ENCODE data around the gene SNAPIN. TPM values are rescaled to one million over a fixed set of nuclear protein-coding genes. Genes with fewer than 3 reads are reported as not detected.

Gene SNAPIN
- total and polyA plus RNA-seq, 7 donors: 30.0 to 94.5 (median 51.2) TPM

DNA sequence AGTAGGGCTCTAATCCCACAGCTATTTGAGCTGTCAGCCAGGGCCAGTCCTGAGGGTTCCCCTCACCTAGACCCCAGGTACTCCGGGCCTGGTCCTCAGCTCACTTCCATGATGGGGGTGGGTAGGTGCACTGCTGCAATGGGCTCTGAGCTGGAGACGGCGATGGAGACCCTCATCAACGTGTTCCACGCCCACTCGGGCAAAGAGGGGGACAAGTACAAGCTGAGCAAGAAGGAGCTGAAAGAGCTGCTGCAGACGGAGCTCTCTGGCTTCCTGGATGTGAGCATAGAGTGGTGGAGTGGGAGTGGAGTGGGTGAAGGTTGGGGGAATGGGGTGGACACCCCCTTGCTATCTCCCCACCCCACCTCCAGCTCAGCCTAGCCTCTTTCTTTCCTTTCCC lies 28.1 kb upstream of the SNAPIN start:
- Histone ChIP-seq H3K4me3 (no peak overlapping the region), H3K9me3 (no peaks in the 10 kb centered on the region), H3K27ac (peak overlapping the region in 1 of 4 donors; percentile 94), H3K4me1 (peaks cover 0 to 37% (median 32%) of the 10 kb centered on the region in 4 donors), H3K36me3 (no peaks in the 10 kb centered on the region), H3K27me3 (no peaks in the 10 kb centered on the region)
- WGBS, 2 donors: 89% methylated on average over 7 of the region's 7 CpGs
- DNase-seq: no peak
- TF ChIP-seq POLR2A (IDR thresholded peaks at IDR 0.05): no peak
- TF ChIP-seq EP300 (IDR thresholded peaks at IDR 0.05): no peak
- TF ChIP-seq POLR2AphosphoS5 (IDR thresholded peaks at IDR 0.05): no peak
- TF ChIP-seq, protein P1, sequence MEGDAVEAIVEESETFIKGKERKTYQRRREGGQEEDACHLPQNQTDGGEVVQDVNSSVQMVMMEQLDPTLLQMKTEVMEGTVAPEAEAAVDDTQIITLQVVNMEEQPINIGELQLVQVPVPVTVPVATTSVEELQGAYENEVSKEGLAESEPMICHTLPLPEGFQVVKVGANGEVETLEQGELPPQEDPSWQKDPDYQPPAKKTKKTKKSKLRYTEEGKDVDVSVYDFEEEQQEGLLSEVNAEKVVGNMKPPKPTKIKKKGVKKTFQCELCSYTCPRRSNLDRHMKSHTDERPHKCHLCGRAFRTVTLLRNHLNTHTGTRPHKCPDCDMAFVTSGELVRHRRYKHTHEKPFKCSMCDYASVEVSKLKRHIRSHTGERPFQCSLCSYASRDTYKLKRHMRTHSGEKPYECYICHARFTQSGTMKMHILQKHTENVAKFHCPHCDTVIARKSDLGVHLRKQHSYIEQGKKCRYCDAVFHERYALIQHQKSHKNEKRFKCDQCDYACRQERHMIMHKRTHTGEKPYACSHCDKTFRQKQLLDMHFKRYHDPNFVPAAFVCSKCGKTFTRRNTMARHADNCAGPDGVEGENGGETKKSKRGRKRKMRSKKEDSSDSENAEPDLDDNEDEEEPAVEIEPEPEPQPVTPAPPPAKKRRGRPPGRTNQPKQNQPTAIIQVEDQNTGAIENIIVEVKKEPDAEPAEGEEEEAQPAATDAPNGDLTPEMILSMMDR (IDR thresholded peaks at IDR 0.05): no peak
- intact Hi-C loops (cut with DNase I): no loop called here

GRCh38 chr1:153631047-153632022 lies 27.2 kb upstream of the SNAPIN start:
- TF ChIP-seq EP300 (IDR thresholded peaks at IDR 0.05) (no peak), POLR2A (IDR thresholded peaks at IDR 0.05) (no peak), POLR2AphosphoS5 (IDR thresholded peaks at IDR 0.05) (no peak)
- TF ChIP-seq, protein P1 (IDR thresholded peaks at IDR 0.05): no peak
- Histone ChIP-seq H3K27ac (no peak overlapping the region), H3K4me1 (peaks cover 0 to 37% (median 32%) of the 10 kb centered on the region in 4 donors), H3K36me3 (peaks cover 0 to 6% (median under 1%) of the 10 kb centered on the region in 4 donors), H3K27me3 (no peaks in the 10 kb centered on the region), H3K4me3 (no peak overlapping the region), H3K9me3 (no peaks in the 10 kb centered on the region)
- 62 to 79% methylated on average over 10 of the region's 10 CpGs for WGBS, 2 donors
- DNase-seq: no peak
- intact Hi-C loops (cut with DNase I): no loop called here

DNA sequence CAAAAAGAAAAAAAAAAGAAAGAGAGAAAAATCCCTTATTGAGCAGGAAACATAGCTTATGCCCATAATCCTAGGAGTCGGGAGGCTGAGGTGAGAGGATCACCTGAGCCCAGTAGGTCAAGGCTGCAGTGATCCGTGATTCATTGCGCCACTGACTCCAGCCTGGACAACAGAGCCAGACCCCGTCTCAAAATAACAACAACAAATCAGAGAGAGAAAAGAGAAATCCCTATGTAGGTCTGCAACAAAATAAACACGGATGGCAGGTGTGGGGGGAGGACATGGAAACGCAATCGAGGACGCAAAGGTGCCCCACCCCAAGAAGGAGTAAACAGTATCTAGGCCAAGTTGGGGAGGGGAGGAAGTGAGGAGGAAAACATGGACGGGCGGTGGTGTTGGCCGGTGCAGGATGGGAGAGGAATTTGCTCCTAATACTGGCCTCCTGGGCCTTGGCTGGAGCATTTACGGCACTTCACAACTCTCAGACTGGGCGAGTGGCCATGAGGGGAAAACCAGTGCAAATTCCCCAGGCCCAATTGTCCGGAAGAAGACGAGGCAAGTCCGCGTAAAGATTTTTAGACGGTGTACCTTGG lies 25.2 kb upstream of the SNAPIN start:
- TF ChIP-seq EP300 (IDR thresholded peaks at IDR 0.05) (no peak), POLR2A (IDR thresholded peaks at IDR 0.05) (no peak), POLR2AphosphoS5 (IDR thresholded peaks at IDR 0.05) (no peak)
- TF ChIP-seq, protein P1 (IDR thresholded peaks at IDR 0.05): no peak
- 28 to 59% methylated on average over 18 of the region's 18 CpGs for WGBS, 2 donors
- H3K9me3 ChIP-seq: no peaks in the 10 kb centered on the region
- H3K36me3 ChIP-seq: peaks cover 13 to 26% (median 16%) of the 10 kb centered on the region in 4 donors
- peak overlapping the region in 3 of 4 donors; percentile 72 to 85 (median 84) for H3K4me3 ChIP-seq
- intact Hi-C loops (cut with DNase I): no loop called here
- DNase-seq: no peak
- peak overlapping the region; percentile 97 to 100 (median 98) for H3K27ac ChIP-seq
- H3K27me3 ChIP-seq: no peaks in the 10 kb centered on the region
- peaks cover 0 to 40% (median 32%) of the 10 kb centered on the region in 4 donors for H3K4me1 ChIP-seq

DNA sequence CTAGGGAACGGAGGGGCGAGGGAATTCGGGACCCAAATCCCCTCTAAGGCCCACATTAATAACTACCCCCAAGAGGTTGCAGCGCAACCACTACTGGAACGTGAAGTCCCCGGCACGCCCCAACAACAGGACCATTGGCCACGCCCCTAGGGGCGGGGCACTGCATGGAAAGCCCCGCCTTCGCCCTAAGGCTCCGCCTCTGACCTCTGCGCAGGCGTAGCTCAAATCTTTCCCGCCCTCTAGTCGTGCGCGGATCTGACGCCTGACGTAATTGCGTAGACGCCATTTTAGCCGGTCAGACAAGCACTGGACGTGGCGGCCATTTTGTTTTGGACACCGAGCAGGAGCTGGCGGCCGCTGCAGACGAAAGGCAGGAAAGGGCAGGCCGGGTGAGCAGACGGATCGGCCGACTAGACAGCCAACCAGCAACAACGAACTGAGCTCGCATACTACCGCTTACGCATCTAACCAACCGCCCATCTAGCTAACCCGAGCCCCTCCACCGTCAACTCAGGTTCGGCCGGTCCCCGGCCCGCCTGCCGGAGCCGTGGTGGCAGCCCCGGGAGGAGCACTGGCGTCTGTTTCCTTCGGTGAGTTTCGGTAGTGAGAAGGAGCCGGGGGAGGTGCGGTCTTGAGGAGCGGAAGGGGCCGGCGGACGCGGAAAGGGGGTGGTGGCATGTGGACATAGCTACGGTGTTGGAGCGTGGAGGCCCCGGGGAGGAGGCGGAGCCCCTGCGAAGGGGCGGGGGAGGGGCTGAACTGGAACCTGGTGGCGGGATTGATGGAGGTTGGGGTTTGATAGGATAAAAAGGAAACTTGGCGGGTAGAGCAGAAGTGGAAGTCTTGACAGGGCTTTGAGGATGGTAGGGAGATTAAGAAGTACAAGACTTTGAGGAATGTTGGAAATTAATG lies 24.5 kb upstream of the SNAPIN start, which contains the start of gene CHTOP:
Gene CHTOP, plus strand, starts transcription at position 313 of the 912 bp plus-strand sequence. CDS start 2,523 bp downstream, outside the sequence.
- intact Hi-C loops (cut with DNase I): loop anchor here (2.0 kb wide), 3 partner anchors 25 to 103 kb away; partner anchors contain the start of genes ILF2 and SNAPIN
- no peaks in the 10 kb centered on the region for H3K27me3 ChIP-seq
- WGBS, 2 donors: 2% methylated on average over 65 of the region's 65 CpGs
- peak within 1 kb of the TSS; percentile 72 to 92 (median 84) for H3K4me3 ChIP-seq
- TF ChIP-seq EP300 (IDR thresholded peaks at IDR 0.05): peak in 2 of 4 donors; percentile 11 to 28
- TF ChIP-seq POLR2AphosphoS5 (IDR thresholded peaks at IDR 0.05): peak; percentile 88 to 94 (median 89)
- TF ChIP-seq, protein P1 (IDR thresholded peaks at IDR 0.05): no peak
- peak; percentile 47 to 81 for TF ChIP-seq POLR2A (IDR thresholded peaks at IDR 0.05)
- H3K9me3 ChIP-seq: no peaks in the 10 kb centered on the region
- peak within 1 kb of the TSS; percentile 97 to 100 (median 98) for H3K27ac ChIP-seq
- peak; percentile 99 for DNase-seq
- H3K36me3 ChIP-seq: peaks cover 14 to 33% (median 19%) of the 10 kb centered on the region in 4 donors
- peaks cover 0 to 40% (median 32%) of the 10 kb centered on the region in 4 donors for H3K4me1 ChIP-seq

Data from sigmoid colon (tissue), 7 donors.